ENCODE measurements around the gene IL1RAPL1.

The IL1RAPL1 gene

GRCh38 chrX:28552882-28553829 is 34.1 kb upstream of the IL1RAPL1 start:
- H3K9me3 ChIP-seq: no peaks in the 10 kb centered on the region
- no peaks in the 10 kb centered on the region for H3K36me3 ChIP-seq
- no peaks in the 10 kb centered on the region for H3K27me3 ChIP-seq
- H3K27ac ChIP-seq: no peak overlapping the region
- H3K4me3 ChIP-seq (ENCODE audit: low read depth in 1 of 2, low read length in 1 of 2): no peak overlapping the region
- no peak for TF ChIP-seq CTCF (IDR thresholded peaks at IDR 0.05)
- H3K4me1 ChIP-seq (ENCODE audit: control insufficient read depth in 1 of 2, insufficient read depth in 1 of 2, low read depth in 1 of 2, low read length in 1 of 2): no peaks in the 10 kb centered on the region

GRCh38 chrX:28576117-28576516 is 11.1 kb upstream of the IL1RAPL1 start:
- Histone ChIP-seq H3K4me3 (ENCODE audit: low read depth in 1 of 2, low read length in 1 of 2) (no peak overlapping the region), H3K27me3 (no peaks in the 10 kb centered on the region), H3K9me3 (no peaks in the 10 kb centered on the region), H3K36me3 (no peaks in the 10 kb centered on the region), H3K4me1 (ENCODE audit: control insufficient read depth in 1 of 2, insufficient read depth in 1 of 2, low read depth in 1 of 2, low read length in 1 of 2) (no peaks in the 10 kb centered on the region), H3K27ac (no peak overlapping the region)
- TF ChIP-seq CTCF (IDR thresholded peaks at IDR 0.05): no peak

GRCh38 chrX:28581522-28581921 is 5.7 kb upstream of the IL1RAPL1 start:
- Histone ChIP-seq H3K9me3 (no peaks in the 10 kb centered on the region), H3K4me1 (ENCODE audit: control insufficient read depth in 1 of 2, insufficient read depth in 1 of 2, low read depth in 1 of 2, low read length in 1 of 2) (no peaks in the 10 kb centered on the region), H3K27ac (no peak overlapping the region), H3K36me3 (no peaks in the 10 kb centered on the region), H3K4me3 (ENCODE audit: low read depth in 1 of 2, low read length in 1 of 2) (no peak overlapping the region), H3K27me3 (peaks cover 19% of the 10 kb centered on the region)
- no peak for TF ChIP-seq CTCF (IDR thresholded peaks at IDR 0.05)

- Histone ChIP-seq H3K9me3 (no peaks in the 10 kb centered on the region), H3K36me3 (no peaks in the 10 kb centered on the region), H3K27ac (no peak overlapping the region), H3K27me3 (peaks cover 29% of the 10 kb centered on the region), H3K4me3 (ENCODE audit: low read depth in 1 of 2, low read length in 1 of 2) (no peak overlapping the region), H3K4me1 (ENCODE audit: control insufficient read depth in 1 of 2, insufficient read depth in 1 of 2, low read depth in 1 of 2, low read length in 1 of 2) (no peaks in the 10 kb centered on the region)
- TF ChIP-seq CTCF (IDR thresholded peaks at IDR 0.05): no peak
Measured at GRCh38 chrX:28582511-28582910, 4.7 kb upstream of the IL1RAPL1 start.

GRCh38 chrX:28584025-28584424 is 3.2 kb upstream of the IL1RAPL1 start:
- H3K27me3 ChIP-seq: peaks cover 34% of the 10 kb centered on the region
- H3K4me1 ChIP-seq (ENCODE audit: control insufficient read depth in 1 of 2, insufficient read depth in 1 of 2, low read depth in 1 of 2, low read length in 1 of 2): no peaks in the 10 kb centered on the region
- no peak for TF ChIP-seq CTCF (IDR thresholded peaks at IDR 0.05)
- H3K36me3 ChIP-seq: no peaks in the 10 kb centered on the region
- H3K27ac ChIP-seq: no peak overlapping the region
- no peak overlapping the region for H3K4me3 ChIP-seq (ENCODE audit: low read depth in 1 of 2, low read length in 1 of 2)
- H3K9me3 ChIP-seq: no peaks in the 10 kb centered on the region

Data from neutrophil (primary cell).